SU-DHL-6 (cell line): Measurements from ENCODE around the gene OAT.

Experiments used
- H2AFZ ChIP-seq: fragments of 200-600 bp; sonication (generic); 2 replicates; pipeline ENCODE4 v1.6.1; 2014; ENCODE audit warnings: low read depth, mild to moderate bottlenecking, moderate library complexity, mixed read lengths, antibody characterized with exemption, low read length; ENCODE audit not compliant: severe bottlenecking
- H3F3A ChIP-seq: fragments of 200-600 bp; shearing (Covaris generic); 2 replicates; pipeline ENCODE4 v1.6.0; 2016; ENCODE audit warnings: antibody characterized with exemption, mild to moderate bottlenecking; ENCODE audit not compliant: insufficient read depth
- H3K27ac ChIP-seq: fragments of 200-600 bp; sonication (generic); 2 replicates; pipeline ENCODE4 v1.5.1; 2016; ENCODE audit warnings: low read depth, mild to moderate bottlenecking, low read length, moderate library complexity, mixed read lengths
- H3K27me3 ChIP-seq: fragments of 200-600 bp; sonication (generic), shearing (Covaris generic); 2 replicates; pipeline ENCODE4 v1.6.0; 2014; ENCODE audit warnings: mild to moderate bottlenecking, low read length
- H3K36me3 ChIP-seq: fragments of 200-600 bp; sonication (generic); 2 replicates; pipeline ENCODE4 v1.6.1; 2014; ENCODE audit warnings: mild to moderate bottlenecking, low read length, mixed read lengths
- H3K4me2 ChIP-seq: fragments of 300-600, 200-600 bp; shearing (Covaris generic), sonication (generic); 2 replicates; pipeline ENCODE4 v1.6.0; 2014; ENCODE audit warnings: low read length, low read depth, mild to moderate bottlenecking; ENCODE audit not compliant: poor library complexity, severe bottlenecking
- H3K4me3 ChIP-seq: fragments of 200-600 bp; sonication (generic); 2 replicates; pipeline ENCODE4 v1.5.1; 2014; ENCODE audit warnings: antibody characterized with exemption, low read length, mild to moderate bottlenecking, mixed read lengths; ENCODE audit not compliant: insufficient read depth, poor library complexity, severe bottlenecking
- H3K79me2 ChIP-seq: fragments of 200-600 bp; sonication (generic); 2 replicates; pipeline ENCODE4 v1.6.1; 2014; ENCODE audit warnings: mild to moderate bottlenecking, low read length, moderate library complexity; ENCODE audit not compliant: insufficient read depth
- H3K9ac ChIP-seq: fragments of 200-600 bp; sonication (generic); 2 replicates; pipeline ENCODE4 v1.7.0; 2014; ENCODE audit warnings: mild to moderate bottlenecking, low read length
- H3K9me2 ChIP-seq: fragments of 200-600 bp; sonication (generic); replicated peaks from 2 replicates; pipeline ENCODE4 v1.6.1; 2014; ENCODE audit warnings: low read length; ENCODE audit not compliant: insufficient read depth
- H3K9me3 ChIP-seq: fragments of 200-600 bp; sonication (generic); 2 replicates; pipeline ENCODE4 v1.6.1; 2014; ENCODE audit warnings: low read length, mixed read lengths; ENCODE audit not compliant: insufficient read depth
- H4K20me1 ChIP-seq: fragments of 200-600 bp; sonication (generic); 2 replicates; pipeline ENCODE4 v1.6.1; 2014; ENCODE audit warnings: low read depth, mild to moderate bottlenecking, antibody characterized with exemption, low read length, moderate library complexity, mixed read lengths
- EZH2phosphoT487 ChIP-seq: fragments of 200-600 bp; sonication (generic), shearing (Covaris generic); conservative IDR thresholded peaks from 2 replicates; pipeline ENCODE4 v1.6.1; 2018; ENCODE audit warnings: mild to moderate bottlenecking, antibody characterized with exemption, low read length, moderate library complexity, mixed read lengths
- TF ChIP-seq, protein P1 (sequence below): fragments of 200-600 bp; sonication (generic); IDR thresholded peaks from one replicate; pipeline ENCODE4 v1.5.1; 2017; ENCODE audit warnings: antibody characterized with exemption, mild to moderate bottlenecking, low read length, moderate library complexity; ENCODE audit not compliant: insufficient read depth, poor library complexity, severe bottlenecking

The OAT gene

DNA sequence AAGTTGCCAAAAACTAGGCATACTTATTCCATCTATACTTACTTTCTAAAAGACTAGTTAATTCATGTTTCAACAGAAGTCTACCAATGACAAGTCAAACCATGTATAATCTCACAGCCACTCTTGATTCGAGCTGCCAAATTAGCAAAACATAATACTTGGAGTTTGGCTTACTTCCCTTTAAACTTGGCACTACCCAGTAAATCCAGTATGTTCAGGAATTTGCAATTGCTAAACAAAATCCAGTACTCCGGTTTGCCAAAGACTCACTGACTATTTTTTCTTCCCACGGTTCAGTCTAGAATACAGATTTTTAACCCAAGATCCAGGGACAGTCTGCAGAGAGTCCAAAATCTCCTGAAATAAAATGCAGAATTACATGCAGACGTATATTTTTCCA lies 4.6 kb downstream of the OAT start:
- Histone ChIP-seq H3F3A (0 out of 2 replicates have a peak, but pooled peaks cover 3% of the 10 kb centered on the region), H2AFZ (no peak overlapping the region), H3K9ac (no peak overlapping the region), H3K27ac (no peak overlapping the region), H3K27me3 (no peaks in the 10 kb centered on the region), H3K79me2 (peaks cover 8% of the 10 kb centered on the region), H4K20me1 (no peaks in the 10 kb centered on the region), H3K4me3 (no peak overlapping the region), H3K9me3 (no peaks in the 10 kb centered on the region), H3K4me2 (no peak overlapping the region), H3K9me2 (no peaks in the 10 kb centered on the region), H3K36me3 (no peaks in the 10 kb centered on the region)
- no peak for TF ChIP-seq EZH2phosphoT487
- TF ChIP-seq, protein P1, sequence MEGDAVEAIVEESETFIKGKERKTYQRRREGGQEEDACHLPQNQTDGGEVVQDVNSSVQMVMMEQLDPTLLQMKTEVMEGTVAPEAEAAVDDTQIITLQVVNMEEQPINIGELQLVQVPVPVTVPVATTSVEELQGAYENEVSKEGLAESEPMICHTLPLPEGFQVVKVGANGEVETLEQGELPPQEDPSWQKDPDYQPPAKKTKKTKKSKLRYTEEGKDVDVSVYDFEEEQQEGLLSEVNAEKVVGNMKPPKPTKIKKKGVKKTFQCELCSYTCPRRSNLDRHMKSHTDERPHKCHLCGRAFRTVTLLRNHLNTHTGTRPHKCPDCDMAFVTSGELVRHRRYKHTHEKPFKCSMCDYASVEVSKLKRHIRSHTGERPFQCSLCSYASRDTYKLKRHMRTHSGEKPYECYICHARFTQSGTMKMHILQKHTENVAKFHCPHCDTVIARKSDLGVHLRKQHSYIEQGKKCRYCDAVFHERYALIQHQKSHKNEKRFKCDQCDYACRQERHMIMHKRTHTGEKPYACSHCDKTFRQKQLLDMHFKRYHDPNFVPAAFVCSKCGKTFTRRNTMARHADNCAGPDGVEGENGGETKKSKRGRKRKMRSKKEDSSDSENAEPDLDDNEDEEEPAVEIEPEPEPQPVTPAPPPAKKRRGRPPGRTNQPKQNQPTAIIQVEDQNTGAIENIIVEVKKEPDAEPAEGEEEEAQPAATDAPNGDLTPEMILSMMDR = no peak

DNA sequence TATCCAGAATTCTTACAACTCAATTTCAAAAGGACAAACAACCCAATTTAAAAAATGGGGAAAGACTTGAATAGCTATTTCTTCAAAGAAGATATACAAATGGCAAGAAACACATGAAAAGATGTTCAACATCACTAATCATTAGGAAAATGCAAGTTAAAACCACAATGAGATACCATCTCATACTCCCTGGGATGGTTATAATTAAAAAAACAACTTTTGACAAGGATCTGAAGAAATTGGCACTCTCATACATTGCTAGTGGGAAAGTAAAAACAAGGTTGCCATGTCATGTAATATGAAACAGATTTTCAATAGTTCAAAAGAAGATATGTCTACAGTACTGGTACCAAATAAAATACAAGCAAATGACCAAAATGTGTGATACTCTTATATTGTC lies 9.0 kb downstream of the OAT start:
- H3K27me3 ChIP-seq = no peaks in the 10 kb centered on the region
- H3K9me2 ChIP-seq = no peaks in the 10 kb centered on the region
- no peaks in the 10 kb centered on the region for H3F3A ChIP-seq
- H3K79me2 ChIP-seq = no peaks in the 10 kb centered on the region; the same call in 1 of the 2 replicates
- H2AFZ ChIP-seq = no peak overlapping the region
- no peak overlapping the region for H3K27ac ChIP-seq
- H4K20me1 ChIP-seq = no peaks in the 10 kb centered on the region
- no peak overlapping the region for H3K9ac ChIP-seq
- no peaks in the 10 kb centered on the region for H3K36me3 ChIP-seq
- TF ChIP-seq, protein P1 = no peak
- no peak for TF ChIP-seq EZH2phosphoT487
- no peak overlapping the region for H3K4me3 ChIP-seq
- no peaks in the 10 kb centered on the region for H3K9me3 ChIP-seq
- no peak overlapping the region for H3K4me2 ChIP-seq

DNA sequence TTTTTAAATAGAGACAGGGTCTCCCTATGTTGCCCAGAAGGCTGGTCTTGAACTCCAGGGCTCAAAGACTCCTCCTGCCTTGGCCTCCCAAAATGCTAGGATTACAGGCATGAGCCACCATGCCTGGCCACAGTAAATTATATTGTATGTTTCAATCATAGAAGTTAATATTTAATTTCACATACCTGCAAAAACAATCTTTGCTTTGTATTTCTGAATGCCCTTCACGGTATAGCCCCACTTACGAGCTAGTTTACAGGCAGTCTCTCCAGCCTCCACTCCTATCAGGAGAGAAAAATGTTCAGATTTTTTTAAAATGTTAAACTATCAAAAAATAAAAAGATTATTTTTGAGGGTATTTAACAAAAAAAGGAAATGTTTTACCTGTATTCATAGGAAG lies 10.4 kb downstream of the OAT start:
- Histone ChIP-seq H3K4me2 (no peak overlapping the region), H4K20me1 (no peaks in the 10 kb centered on the region), H3K4me3 (no peak overlapping the region), H3K36me3 (no peaks in the 10 kb centered on the region), H2AFZ (no peak overlapping the region), H3K27me3 (no peaks in the 10 kb centered on the region), H3F3A (no peaks in the 10 kb centered on the region), H3K9me3 (no peaks in the 10 kb centered on the region), H3K79me2 (no peaks in the 10 kb centered on the region), H3K9ac (no peak overlapping the region), H3K9me2 (no peaks in the 10 kb centered on the region), H3K27ac (no peak overlapping the region)
- TF ChIP-seq, protein P1 = no peak
- no peak for TF ChIP-seq EZH2phosphoT487

DNA sequence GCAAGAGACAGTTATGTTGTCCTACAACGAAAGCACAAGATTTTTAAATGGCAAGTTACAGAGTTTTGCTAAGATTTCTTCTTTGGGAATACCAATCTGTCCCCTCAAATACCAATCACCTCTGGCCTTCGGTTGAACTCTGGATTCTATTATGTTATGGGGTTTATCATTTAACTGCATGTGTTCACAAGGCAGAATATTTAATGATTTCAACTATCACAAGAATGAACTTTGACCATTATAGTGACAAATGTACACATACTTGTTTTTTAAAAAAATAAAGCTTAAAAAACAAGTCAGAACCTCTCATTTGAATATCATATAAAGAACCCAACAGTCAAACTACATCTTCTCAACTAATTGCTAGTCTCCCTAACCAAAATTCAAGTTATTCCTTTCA lies 11.3 kb downstream of the OAT start:
- Histone ChIP-seq H3K36me3 (0 out of 2 replicates have a peak, but pooled peaks cover 1% of the 10 kb centered on the region), H3K79me2 (no peaks in the 10 kb centered on the region), H3K9ac (no peak overlapping the region), H3K9me2 (no peaks in the 10 kb centered on the region), H3K27me3 (no peaks in the 10 kb centered on the region), H3K9me3 (no peaks in the 10 kb centered on the region), H2AFZ (no peak overlapping the region), H3K4me2 (no peak overlapping the region), H3F3A (no peaks in the 10 kb centered on the region), H4K20me1 (no peaks in the 10 kb centered on the region), H3K27ac (no peak overlapping the region), H3K4me3 (no peak overlapping the region)
- TF ChIP-seq, protein P1 = no peak
- no peak for TF ChIP-seq EZH2phosphoT487
